ENCODE measurements around the gene CRHR2.

CRHR2 gene

DNA sequence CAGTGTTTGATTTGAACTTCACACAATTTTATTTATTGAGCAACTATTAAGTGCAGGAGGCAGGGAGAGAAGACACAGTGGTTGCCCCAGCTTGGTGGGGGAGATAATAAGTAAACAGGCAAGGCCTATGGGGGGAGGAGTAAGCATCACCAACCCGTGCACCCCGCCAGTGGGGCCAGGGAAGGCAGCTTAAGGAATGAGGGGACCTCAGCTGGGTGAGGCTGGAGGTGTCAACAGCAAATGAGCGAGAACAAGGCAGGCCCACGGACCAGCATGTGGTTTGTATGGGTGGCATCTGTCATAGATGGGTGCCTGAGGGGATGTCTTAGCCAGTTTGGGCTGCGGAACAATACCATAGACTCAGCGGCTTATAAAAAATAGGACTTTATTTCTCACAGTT, 24.1 kb upstream of the CRHR2 start:
- no peak for DNase-seq

DNA sequence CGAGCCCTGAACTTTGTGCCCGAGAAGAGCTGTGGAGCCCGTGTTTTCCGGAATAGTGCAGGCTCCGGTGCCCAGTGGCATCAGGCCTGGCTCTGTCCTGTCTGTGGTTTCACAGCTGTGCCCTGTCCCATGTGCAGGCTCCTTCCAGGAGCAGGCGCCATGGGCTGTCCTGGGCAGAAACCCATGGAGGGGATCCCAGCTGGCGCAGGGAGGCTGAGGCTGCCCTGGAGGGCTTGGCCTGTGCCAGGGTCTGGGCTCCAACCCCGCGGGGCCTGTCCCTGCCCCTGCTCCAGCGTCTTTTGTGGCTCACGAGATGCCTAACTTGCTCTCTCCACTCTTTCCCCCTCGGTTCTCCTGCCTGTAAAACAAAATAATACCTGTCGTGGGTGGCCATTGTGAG, 23.3 kb upstream of the CRHR2 start:
- DNase-seq = no peak

DNA sequence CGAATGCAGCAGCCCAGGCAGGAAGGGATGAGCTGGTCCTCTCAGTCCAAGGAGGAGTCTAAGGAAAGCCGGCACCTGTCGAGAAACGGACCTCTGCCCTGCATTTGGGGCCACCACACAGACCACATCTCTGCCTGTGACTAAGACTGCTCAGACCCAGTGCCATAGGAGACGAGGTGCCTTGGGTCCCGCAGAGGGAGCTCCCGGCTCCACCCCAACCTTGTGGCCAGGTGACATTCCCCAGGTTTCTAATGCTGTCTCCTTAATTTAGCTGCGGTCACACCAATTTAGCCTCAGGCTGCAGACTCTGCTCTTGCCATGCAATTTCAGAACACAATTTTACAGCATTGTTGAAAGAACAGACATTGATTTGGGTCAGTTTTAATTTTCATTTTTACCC, 22.8 kb upstream of the CRHR2 start:
- DNase-seq = no peak

DNA sequence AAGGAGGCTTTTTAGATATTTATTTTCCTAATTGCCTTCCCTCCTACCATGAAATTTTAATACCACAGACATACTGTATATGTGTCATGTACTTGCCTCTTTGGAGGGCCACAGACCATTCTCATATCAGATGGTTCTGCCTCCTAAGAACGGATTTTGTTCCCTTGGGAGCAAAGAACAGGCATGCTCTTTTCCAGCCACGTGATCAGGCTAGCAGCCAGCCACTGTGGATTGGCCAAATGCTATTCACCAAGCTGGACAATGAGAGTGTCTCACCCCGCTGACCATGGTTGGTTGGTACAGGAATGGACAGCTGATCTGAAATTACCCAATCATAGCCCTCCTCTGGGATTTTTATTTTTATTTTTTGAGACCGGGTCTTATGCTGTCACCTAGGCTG, 21.5 kb upstream of the CRHR2 start:
- no peak for DNase-seq

DNA sequence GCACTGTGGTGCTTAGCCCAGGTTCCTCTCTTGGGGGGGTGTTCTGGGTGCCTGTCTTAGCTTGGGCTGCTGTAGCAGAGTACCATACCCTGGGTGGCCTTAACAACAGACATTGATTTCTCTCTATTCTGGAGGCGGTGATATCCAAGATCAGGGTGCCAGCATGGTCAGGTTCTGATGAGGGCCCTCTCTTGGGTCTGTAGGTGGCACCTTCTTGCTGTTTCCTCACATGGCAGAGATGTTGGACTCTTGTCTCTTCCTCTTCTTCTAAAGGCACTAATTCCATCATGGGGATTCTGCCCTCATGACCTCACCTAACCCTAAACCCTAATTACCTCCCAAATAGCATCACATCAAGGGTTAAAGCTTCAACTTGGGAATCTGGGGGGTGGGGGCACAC, 19.9 kb upstream of the CRHR2 start:
- no peak for DNase-seq

DNA sequence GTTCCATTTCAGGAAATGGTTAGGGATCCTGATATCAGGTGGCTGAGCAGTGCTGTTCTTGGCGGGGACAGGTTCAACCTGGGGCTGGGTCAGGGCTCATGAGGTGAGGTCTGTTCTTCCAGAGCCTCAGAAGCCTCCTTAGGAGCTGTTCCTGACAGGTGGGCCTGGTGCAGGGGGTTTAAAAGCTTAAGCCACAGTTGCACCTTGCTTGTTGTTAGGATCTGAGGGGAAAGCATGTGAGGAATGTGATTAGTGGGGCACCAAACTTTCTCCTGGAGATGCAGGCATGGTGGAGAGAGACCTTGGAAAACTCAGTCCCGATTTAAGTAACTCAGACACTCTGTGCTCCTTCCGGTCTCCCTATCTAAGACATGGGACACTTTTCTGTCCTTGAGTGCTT, 18.7 kb upstream of the CRHR2 start:
- DNase-seq = no peak

DNA sequence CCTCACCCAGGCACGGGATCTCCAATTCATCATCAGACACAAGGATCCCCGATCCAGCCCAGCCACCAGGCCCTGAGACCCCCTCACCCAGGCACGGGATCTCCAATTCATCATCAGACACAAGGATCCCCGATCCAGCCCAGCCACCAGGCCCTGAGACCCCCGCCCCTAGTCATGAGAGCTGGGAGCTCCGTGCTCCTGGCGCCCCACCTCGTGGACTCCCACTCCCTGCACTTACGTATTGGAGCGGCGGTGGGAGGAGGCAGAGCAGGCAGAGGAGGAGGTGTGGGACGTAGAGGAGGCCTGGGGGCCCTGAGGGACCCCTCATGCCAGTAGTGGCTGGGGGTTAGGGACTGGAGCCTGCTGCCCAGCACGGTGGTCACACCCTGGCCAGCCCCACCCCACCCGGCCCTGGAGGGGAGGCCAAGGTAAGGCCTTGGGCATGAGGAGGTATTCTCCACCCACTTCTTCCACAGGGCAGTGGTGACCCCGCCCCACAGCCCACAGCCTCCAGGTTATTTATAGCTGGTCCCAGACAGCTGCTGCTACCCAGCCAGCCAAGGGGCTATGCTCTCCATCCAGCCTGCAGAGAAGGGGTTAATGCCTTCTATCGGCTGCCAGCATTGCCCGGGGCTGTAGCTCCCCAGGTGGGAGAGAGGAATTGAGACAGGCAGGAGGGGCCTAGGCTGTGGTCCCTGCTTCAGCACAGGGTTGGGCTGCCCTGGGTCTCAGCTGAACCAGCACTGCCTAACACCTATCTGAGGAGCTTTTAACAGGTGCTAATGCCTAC, 17.6 kb upstream of the CRHR2 start:
- DNase-seq = no peak

DNA sequence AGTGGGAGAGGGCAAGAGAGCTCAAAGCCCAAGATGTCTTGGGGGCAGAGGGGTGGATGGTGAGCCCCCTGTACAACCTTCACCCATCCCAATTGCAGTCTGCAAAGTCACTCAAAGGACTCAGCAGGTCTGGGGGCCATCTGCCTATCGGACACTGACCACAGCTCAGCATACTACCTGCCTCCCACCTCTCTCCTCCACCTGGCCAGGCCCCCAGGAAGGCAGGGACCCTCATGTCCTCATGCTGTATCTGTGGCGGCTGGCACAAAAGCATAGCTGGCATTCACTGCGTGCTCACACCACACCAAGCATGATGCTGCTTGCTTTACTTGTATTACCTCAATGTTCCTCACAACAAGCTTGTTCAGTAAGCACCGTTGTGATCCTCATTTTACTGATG, 16.2 kb upstream of the CRHR2 start:
- no peak for DNase-seq

DNA sequence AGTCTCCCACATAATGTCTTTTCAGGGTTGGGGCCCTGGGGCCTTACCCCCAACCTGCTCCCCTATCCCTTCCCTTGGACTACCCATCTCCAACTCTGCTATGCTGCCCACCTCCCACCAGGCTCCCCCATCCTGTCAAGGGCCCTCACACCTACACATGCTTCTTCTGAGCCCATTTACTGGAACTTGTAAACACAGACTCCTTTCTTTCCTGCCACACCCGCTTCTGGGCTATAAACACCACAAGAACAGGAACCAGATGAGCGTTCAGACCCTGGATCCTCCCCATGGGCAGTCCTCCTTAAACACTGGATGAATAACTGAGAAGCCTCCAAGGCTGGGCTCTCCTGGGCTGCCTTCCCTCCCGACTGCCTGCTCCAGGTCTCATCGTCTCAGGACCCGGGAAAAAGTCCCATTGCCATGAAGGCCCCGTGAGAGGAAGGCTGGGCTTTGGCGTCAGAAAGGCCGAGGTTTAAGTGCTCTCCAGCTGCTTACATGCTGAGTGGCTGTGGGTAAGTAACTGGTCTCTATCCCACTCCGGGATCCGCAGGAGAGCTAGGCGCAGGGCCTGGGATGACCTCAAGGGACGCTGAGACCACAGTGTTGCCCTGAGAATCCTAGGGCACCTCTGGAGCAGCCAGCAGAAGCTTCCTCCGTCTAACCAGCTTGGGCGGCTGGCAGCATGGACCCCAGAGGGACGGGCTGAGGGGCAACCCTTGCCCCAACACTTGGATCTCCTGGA, 15.6 kb upstream of the CRHR2 start:
- DNase-seq = no peak

DNA sequence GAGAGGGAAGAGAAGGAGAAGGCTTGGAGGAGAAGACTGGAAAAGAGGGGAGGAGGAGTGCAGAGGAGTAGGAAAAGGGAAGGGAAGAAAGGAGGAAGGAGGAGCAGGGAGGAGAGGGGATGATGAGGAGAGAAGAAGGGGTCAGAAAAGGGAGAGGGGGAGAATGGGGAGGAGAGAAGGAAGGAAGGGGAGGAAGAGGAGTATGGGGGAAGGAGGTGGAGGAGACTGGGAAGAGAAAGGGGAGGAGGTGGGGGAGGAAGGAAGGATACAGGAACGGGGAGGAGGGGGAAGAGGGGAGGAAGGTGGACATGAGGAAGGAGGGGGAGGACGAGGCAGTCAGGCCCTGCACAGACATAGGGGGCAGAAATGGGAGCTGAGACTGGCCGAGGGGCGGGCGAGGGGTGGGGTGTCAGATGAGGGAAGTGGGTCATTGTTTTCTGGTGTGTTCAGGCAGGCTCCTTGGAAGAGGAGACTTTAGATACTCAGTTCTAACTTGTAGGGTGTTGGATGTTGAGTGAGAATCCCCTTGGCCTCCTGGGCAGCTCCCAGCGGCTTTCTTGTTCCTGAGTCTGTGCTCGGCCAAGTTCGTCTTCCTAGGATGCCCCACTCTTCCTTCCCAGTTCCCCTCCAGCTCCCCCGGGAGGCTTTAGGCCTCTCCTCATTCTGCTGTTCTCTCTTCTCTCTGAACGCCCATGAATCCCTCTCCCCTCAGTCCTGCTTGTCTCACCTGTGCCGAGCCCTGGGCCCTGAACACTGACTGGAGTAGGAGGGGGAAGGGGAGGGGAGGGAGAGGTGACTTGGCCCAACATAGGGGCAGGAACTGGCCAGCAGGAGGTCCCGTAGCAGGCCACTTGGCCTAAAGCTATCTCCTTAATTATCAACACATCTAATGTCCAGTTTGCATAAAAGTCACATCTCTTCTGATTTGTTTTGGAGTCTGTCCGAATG, 12.8 kb upstream of the CRHR2 start:
- no peak for DNase-seq

DNA sequence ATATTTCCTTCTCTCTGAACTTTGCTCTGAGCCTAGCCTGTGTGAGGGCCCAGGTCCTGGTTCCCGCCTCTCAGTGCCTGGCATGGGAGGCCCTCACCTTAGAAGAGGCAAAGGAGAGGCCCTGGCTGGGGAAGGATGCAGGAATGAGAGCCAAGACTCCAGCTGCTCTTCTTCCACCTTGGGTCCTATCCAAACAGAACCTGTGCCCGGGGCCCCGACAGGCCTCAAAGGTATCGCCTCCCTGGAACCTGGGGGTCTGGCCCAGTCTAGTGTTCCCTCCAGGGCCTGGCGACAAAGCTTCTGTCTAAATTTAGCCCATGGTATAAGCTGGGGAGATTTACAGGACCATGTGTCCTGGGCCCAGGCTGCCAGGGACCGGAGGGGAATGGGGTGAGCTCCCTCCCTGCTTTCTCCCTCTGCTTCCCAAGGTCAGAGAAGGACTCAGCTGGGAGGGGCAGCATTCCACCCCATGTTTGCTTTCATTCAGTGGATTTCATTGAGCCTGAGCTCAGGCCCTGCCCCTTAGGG, 12.0 kb upstream of the CRHR2 start:
- no peak for DNase-seq

DNA sequence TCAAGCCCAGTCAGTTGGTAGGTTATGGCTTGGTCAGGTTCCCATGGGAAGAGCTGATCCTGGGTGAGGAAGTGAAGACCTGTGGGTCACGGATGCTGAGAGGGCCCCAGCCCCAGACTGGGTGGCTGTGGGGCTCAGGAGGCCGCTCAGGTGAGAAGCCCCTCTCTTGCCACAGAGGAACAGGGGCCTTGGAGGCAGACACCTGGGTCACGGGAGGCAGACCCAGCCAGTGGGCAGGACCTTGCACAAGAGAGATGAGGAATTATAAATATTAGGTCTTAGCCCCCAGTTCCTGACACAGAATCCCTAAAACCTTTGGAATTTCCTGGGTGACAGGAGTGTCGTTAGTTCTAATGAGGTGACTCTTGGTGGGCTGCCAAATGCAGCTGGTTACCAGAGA, 10.6 kb upstream of the CRHR2 start:
- DNase-seq = no peak

DNA sequence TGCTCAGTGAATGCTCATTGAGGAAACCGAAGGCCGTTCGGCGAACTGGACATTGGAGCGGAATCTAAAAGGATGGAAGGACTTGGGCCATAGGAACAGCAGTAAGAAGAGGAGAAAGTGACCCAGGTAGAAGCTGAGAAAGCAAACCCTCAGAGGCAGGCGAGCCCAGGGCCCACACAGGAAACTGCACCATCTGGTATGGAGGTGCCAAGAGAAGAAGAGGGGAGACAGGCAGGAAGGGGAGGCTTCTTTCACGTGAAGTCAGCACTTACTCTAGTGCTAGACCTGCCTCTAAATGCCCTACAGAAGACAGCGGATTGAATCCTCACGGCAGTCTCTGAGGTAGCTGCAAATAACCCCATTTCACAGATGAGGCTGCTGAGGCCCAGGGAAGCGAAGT, 10.2 kb upstream of the CRHR2 start:
- DNase-seq = no peak

DNA sequence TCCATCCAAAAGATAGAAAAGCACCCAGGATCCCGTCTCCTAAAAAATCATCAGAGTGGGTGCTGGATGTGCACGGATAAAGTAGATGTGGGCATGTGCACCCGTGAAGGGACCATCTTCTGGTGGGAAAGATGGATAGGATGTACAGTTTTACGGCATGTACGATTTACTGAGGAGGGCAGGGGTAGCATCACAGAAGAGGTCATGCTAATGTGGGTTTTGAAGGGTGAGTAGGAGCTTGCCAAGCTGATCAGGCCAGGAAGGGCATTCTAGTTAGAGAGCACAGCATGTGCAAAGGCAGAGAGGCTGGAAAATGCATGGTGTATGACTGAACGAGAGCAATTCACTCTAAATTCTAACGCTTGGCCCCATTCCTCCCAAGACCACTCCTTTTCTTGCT, 7.8 kb upstream of the CRHR2 start:
- DNase-seq = no peak

DNA sequence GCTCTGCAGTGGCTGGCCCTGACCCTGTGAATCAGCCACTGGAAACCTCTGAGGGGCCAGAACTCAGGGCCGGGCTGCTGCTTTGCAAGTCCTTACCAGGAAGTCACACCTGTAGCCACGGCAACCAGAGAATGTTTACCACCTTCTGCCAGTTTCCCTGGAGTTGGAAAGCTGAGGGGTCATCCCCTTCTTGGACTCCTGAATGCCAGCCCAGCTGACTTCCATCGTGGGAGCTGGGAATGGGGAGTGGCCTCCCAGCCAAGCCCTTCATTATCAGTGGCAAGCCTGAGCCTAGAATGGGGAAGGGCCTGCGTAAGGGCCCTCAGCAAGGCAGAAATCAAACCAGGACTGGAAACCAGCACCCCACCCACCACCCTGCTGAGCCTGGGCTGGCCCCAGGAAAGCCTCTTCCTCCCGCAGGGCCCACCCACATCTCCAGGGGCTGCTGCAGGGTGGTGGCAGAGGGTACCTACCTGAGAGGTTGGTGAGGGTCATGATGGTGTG, 6.5 kb upstream of the CRHR2 start:
- no peak for DNase-seq

DNA sequence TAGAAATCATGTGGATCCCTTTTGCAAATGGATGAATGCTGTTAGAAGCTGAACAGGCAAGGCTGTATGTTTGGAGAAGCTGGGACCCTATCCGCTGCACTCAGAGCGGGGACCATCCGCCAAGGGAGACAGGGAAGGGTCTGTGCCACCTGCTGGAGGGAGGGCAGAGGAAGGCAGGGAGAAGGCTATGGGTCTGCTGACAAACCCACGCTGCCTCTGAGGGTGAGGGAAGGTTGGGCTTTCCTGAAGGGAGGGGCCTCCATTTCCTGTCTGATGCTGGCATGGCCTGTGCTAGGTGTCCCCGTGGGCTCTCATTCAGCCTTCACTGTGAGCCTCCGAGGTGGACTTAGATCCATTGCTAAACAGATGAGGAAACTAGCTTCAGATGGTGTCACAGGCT, 5.3 kb upstream of the CRHR2 start:
- no peak for DNase-seq

DNA sequence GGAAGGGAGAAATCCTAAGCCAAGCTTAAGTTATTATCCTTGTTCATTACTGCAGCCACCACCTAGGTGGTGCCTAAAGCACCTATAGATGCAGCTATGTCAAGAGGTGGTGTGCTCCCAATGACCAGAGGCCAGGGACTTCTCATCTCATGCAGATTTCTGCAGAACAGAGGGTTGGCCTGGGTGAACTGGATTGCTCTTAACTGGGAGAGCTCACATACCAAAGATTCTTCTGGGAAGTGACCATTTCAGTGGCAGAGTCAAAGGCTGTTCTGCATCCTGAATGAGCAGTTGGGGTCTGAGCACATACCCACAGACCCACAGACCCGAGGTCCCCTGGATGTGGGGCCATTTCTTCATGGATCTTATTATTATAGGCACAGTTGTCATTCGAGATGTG, 2.1 kb upstream of the CRHR2 start:
- no peak for DNase-seq

DNA sequence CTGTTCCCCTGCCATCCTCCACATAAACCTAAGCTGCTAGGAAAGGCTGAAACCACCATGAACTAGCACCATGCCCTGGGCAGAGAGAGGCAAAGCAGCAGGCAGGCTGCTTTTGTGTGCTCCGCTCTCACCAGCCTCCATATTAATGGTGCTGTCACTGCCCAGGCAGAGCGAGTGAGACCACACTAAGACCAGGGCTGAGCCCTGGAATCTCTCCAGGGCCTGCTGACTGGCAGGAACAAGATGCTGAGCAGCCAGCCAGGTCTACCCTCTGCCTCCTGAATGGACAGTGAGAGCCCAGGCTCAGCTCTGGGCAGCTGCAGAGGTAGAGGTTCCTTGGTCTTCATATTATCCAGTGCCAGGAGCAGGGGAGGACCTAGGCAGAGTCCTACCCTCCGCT, 1.6 kb upstream of the CRHR2 start:
- no peak for DNase-seq

DNA sequence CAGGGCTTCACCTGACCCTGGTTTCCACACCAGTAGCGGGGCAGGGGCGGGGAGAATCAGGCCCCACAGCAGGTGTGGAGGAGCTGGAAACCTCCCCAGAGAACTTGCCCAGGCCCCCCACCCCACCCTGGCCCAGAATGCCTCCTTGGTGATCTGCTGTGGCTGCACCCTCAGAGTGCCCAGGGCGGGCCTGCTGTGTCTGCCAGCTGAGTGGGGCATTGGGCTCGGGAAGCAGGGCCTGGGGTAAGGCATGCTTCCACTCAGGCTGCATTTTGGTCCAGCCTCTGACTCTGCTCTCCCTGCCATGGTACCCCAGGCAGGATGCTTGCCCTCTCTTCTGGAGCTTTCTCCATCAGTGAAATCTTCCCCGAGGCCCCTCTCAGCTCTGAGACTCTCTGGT, 1.1 kb upstream of the CRHR2 start:
- no peak for DNase-seq

DNA sequence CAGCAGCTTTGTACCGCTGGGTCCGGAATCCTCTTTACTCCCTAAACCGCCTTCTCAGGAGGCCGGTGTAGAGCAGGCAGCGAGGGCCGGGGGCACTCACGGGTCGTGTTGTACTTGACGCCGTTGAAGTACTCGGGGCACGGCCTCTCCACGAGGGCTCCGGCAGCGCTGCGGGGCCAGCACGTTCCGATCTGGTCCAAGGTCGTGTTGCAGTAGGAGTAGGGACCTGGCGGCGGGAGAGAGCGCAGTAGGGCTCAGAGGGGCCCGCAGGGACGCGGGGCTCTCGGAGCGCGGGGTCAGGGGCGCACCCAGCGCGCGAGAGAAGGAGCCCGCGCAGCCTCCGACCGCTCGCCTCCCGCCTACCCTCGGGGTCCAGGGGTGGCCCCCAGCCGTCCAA, 443 bp downstream of the CRHR2 start:
- DNase-seq = no peak

DNA sequence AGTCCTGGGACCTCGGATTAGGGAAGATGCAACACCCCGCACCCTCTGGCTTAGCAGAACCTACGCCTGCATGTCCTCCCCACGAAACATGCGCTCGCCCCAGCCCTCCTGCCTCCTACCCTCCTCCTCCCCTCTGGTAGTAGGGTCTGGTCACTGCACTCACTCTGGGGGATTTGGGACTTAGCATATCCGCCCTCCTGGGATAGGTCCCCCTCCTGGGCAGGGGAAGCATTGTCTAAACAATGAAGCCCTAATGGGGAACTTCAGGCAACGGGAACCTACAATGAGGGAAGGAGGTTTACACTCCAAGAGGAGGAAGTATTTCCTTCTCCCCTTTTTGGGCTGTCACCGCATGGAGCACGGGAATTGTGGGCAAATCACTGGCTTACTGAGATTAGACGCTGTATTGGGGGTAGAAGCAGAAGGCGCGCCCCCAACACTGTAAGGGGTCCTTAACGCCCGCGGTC, 892 bp downstream of the CRHR2 start:
- DNase-seq = no peak

DNA sequence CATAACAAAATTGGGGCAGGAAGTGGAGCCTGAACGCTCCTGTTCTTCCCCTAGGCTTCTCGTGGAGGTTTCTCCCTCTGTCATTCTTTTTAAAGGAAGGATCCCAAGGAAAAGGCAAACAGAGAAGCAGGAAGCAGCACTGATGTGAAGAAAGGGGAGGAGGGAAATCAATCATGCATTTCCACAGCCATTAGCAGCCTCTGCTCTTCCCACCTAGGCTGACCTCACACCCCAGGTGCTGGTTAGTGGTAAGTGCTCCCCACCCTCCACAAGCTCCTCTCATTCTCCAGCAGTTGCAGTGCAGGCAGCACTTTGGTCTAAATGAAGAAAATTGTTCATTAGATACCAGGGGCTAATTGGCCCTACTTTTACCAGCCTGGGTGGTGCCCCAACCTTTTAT, 2.6 kb downstream of the CRHR2 start:
- DNase-seq = no peak

DNA sequence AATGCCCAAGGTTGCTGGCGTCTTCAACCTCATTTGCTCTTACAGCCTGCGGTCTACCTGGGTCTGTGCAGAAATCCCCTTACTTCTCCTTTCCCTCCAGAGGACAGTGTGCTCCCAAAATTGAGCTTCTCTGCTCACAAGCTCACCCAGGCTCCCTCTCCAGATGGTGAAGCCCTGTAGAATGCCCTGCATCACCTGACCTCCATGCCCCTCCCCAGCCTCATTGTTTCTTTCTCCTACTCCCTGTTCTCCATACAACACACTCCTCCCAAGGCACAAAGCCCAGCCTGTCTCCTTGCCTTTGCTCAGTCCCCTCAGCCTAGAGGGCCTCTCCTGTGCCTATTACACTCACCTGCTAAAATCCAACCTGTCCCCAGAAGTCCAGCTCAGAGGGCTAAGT, 3.5 kb downstream of the CRHR2 start:
- no peak for DNase-seq

All from NCI-H748 treated with DMSO at 0.1 percent for 48 hours (cell line).